GM23338 (cell line): ENCODE results near the gene BAG3. TPM values are rescaled to one million over a fixed set of nuclear protein-coding genes. Genes with fewer than 3 reads are reported as not detected.

Source experiments
- ATAC-seq: fragments of 200-7000 bp; cut with Tn5 transposase; 3 replicates; pipeline ENCODE4 v1.9.1; 2020
- DNase-seq: peaks from one replicate; pipeline ENCODE4 v3.0.0-alpha.2; 2015; ENCODE audit warnings: low spot score
- H2AFZ ChIP-seq: fragments of 200-600 bp; sonication (generic); 2 replicates; pipeline ENCODE4 v1.8.0; 2016; ENCODE audit warnings: antibody characterized with exemption, mild to moderate bottlenecking, moderate library complexity
- H3F3A ChIP-seq: fragments of 200-600 bp; sonication (generic); replicated peaks from 2 replicates; pipeline ENCODE4 v1.8.0; 2017; ENCODE audit warnings: antibody characterized with exemption, mixed run types, low read depth
- H3K27ac ChIP-seq: fragments of 200-600 bp; sonication (generic); 2 replicates; pipeline ENCODE4 v1.6.1; 2016; ENCODE audit warnings: low read depth
- H3K27me3 ChIP-seq: fragments of 200-600 bp; sonication (generic); 2 replicates; pipeline ENCODE4 v1.8.0; 2016; ENCODE audit warnings: mild to moderate bottlenecking, mixed run types, moderate library complexity; ENCODE audit not compliant: insufficient read depth
- H3K36me3 ChIP-seq: fragments of 200-600 bp; sonication (generic); 2 replicates; pipeline ENCODE4 v1.8.0; 2016; ENCODE audit warnings: mild to moderate bottlenecking; ENCODE audit not compliant: insufficient read depth
- H3K4me1 ChIP-seq: fragments of 200-600 bp; sonication (generic); 2 replicates; pipeline ENCODE4 v1.8.0; 2016; ENCODE audit warnings: mild to moderate bottlenecking, moderate library complexity; ENCODE audit not compliant: insufficient read depth
- H3K4me2 ChIP-seq: fragments of 200-600 bp; sonication (generic); 2 replicates; pipeline ENCODE4 v1.7.1; 2017; ENCODE audit warnings: mixed run types
- H3K4me3 ChIP-seq: fragments of 200-600 bp; sonication (generic); 2 replicates; pipeline ENCODE4 v1.6.1; 2016; ENCODE audit warnings: mixed run types
- H3K79me2 ChIP-seq: fragments of 200-600 bp; sonication (generic); replicated peaks from 2 replicates; pipeline ENCODE4 v1.8.0; 2017; ENCODE audit warnings: mild to moderate bottlenecking; ENCODE audit not compliant: insufficient read depth
- H3K9me2 ChIP-seq: fragments of 200-600 bp; sonication (generic); 2 replicates; pipeline ENCODE4 v1.8.0; 2017; ENCODE audit not compliant: insufficient read depth
- H4K20me1 ChIP-seq: fragments of 200-600 bp; sonication (generic); replicated peaks from 2 replicates; pipeline ENCODE4 v1.8.0; 2017; ENCODE audit warnings: mild to moderate bottlenecking; ENCODE audit not compliant: insufficient read depth
- H3K27ac Mint-ChIP-seq: 2 replicates; pipeline ENCODE4 v1.8.0; 2020; ENCODE audit warnings: inconsistent platforms, mild to moderate bottlenecking, moderate library complexity, mixed read lengths
- H3K27me3 Mint-ChIP-seq: 3 replicates; pipeline ENCODE4 v1.8.0; 2022; ENCODE audit warnings: low read depth, mild to moderate bottlenecking, moderate library complexity, mixed read lengths, inconsistent platforms; ENCODE audit not compliant: insufficient read depth, poor library complexity
- H3K36me3 Mint-ChIP-seq: 3 replicates; pipeline ENCODE4 v1.8.0; 2021; ENCODE audit warnings: low read depth, mild to moderate bottlenecking, inconsistent platforms, moderate library complexity, mixed read lengths
- H3K4me1 Mint-ChIP-seq: 3 replicates; pipeline ENCODE4 v1.8.0; 2020; ENCODE audit warnings: mild to moderate bottlenecking, inconsistent platforms, mixed read lengths
- H3K4me3 Mint-ChIP-seq: 3 replicates; pipeline ENCODE4 v1.8.0; 2021; ENCODE audit warnings: moderate library complexity, mild to moderate bottlenecking, inconsistent platforms, mixed read lengths
- H3K9me3 Mint-ChIP-seq: 3 replicates; pipeline ENCODE4 v1.8.0; 2020; ENCODE audit warnings: moderate library complexity, mild to moderate bottlenecking, inconsistent platforms, mixed read lengths
- CREB1 ChIP-seq: fragments of 250-450 bp; sonication (Bioruptor Pico); IDR thresholded peaks from 2 replicates; pipeline ENCODE4 v1.5.0; 2020; ENCODE audit warnings: low read depth, mild to moderate bottlenecking, moderate library complexity
- CTCF ChIP-seq, 2 experiments: fragments of 200-600 bp in 1 of 2; sonication (generic) in 1 of 2; conservative IDR thresholded peaks; 2 replicates each; pipeline versions ENCODE4 v1.5.1 to v1.6.1; 2016 to 2017; ENCODE audit warnings: antibody characterized with exemption in 2 of 2, low read depth in 2 of 2, mild to moderate bottlenecking in 2 of 2, moderate library complexity in 1 of 2
- ETS1 ChIP-seq: IDR thresholded peaks from 2 replicates; pipeline ENCODE4 v1.6.1; 2016; ENCODE audit warnings: antibody characterized with exemption
- EZH2 ChIP-seq: fragments of 200-600 bp; sonication (generic); IDR thresholded peaks from one replicate; pipeline ENCODE4 v1.8.0; 2017; ENCODE audit warnings: antibody characterized with exemption, mild to moderate bottlenecking, low read depth; ENCODE audit not compliant: unreplicated experiment
- JUNB ChIP-seq: IDR thresholded peaks from one replicate; pipeline ENCODE4 v1.6.1; 2016; ENCODE audit warnings: antibody characterized with exemption; ENCODE audit not compliant: unreplicated experiment
- NANOG ChIP-seq: IDR thresholded peaks from 2 replicates; pipeline ENCODE4 v1.6.1; 2016; ENCODE audit warnings: antibody characterized with exemption, borderline replicate concordance
- POLR2AphosphoS5 ChIP-seq: IDR thresholded peaks from 2 replicates; pipeline ENCODE4 v1.6.1; 2016; ENCODE audit warnings: antibody characterized with exemption, low read depth
- STAT1 ChIP-seq: IDR thresholded peaks from one replicate; pipeline ENCODE4 v1.6.1; 2016; ENCODE audit warnings: antibody characterized with exemption; ENCODE audit not compliant: unreplicated experiment
- ZNF114 ChIP-seq: fragments of 250-450 bp; sonication (Bioruptor Pico); IDR thresholded peaks from 2 replicates; pipeline ENCODE4 v1.5.0; 2020; ENCODE audit warnings: mild to moderate bottlenecking, moderate library complexity
- ZNF331 ChIP-seq: fragments of 250-450 bp; sonication (Bioruptor Pico); IDR thresholded peaks from 2 replicates; pipeline ENCODE4 v1.5.0; 2020; ENCODE audit warnings: low read depth, mild to moderate bottlenecking, moderate library complexity
- ZNF462 ChIP-seq: fragments of 250-450 bp; sonication (Bioruptor Pico); IDR thresholded peaks from 2 replicates; pipeline ENCODE4 v1.5.0; 2020; ENCODE audit warnings: mild to moderate bottlenecking, moderate library complexity
- polyA plus RNA-seq: library from polyadenylated mRNA; unstranded; fragments of >200 nt; fragmentation: Nextera tagmentation; extraction: Ambion mirVana; gene quantifications from 2 replicates; pipeline ENCODE4 v1.2.1, GENCODE V29; 2016
- total RNA-seq: library from RNA; depleted of rRNA; stranded (reverse); fragments of >200 nt; shearing (Covaris generic); gene quantifications from 2 replicates; pipeline ENCODE4 v1.2.3, GENCODE V29; 2014

The BAG3 gene
- total and polyA plus RNA-seq, 2 experiments from 2014 or later: 8.2 to 8.4 TPM

- Mint-ChIP-seq H3K27ac (no peak overlapping the region), H3K9me3 (peaks cover 13% of the 10 kb centered on the region), H3K4me3 (no peak overlapping the region), H3K4me1 (peaks cover 17% of the 10 kb centered on the region), H3K36me3 (no peaks in the 10 kb centered on the region; the same call in 2 of the 3 replicates), H3K27me3 (peaks cover 2% of the 10 kb centered on the region)
- Histone ChIP-seq H3K36me3 (no peaks in the 10 kb centered on the region), H3K4me3 (no peak overlapping the region), H4K20me1 (no peaks in the 10 kb centered on the region), H3K9me2 (0 out of 2 replicates have a peak, but pooled peaks cover 4% of the 10 kb centered on the region), H3K4me2 (no peak overlapping the region), H2AFZ (no peak overlapping the region), H3K27ac (no peak overlapping the region), H3F3A (peaks cover 6% of the 10 kb centered on the region), H3K4me1 (peaks cover 7% of the 10 kb centered on the region), H3K79me2 (no peaks in the 10 kb centered on the region), H3K27me3 (no peaks in the 10 kb centered on the region)
- DNase-seq (no peak), ATAC-seq (no peak)
- no peak for TF ChIP-seq STAT1
- no peak for TF ChIP-seq ZNF114 (CRISPR knock-in tag)
Observed at GRCh38 chr10:119693262-119693957, 42.2 kb downstream of the BAG3 start.

- H3K9me3 Mint-ChIP-seq: peaks cover 13% of the 10 kb centered on the region
- H3K4me2 ChIP-seq: no peak overlapping the region
- H3K36me3 Mint-ChIP-seq: no peaks in the 10 kb centered on the region; the same call in 2 of the 3 replicates
- H3K4me1 ChIP-seq: no peaks in the 10 kb centered on the region
- no peaks in the 10 kb centered on the region for H4K20me1 ChIP-seq
- H3K79me2 ChIP-seq: no peaks in the 10 kb centered on the region
- DNase-seq (no peak), ATAC-seq (no peak)
- H3K27me3 ChIP-seq: no peaks in the 10 kb centered on the region
- H3K4me1 Mint-ChIP-seq: peaks cover 7% of the 10 kb centered on the region
- no peak overlapping the region for H2AFZ ChIP-seq
- no peaks in the 10 kb centered on the region for H3F3A ChIP-seq
- H3K4me3 ChIP-seq: no peak overlapping the region
- H3K27ac ChIP-seq: no peak overlapping the region
- 0 out of 2 replicates have a peak, but pooled peaks cover 4% of the 10 kb centered on the region for H3K9me2 ChIP-seq
- H3K4me3 Mint-ChIP-seq: no peak overlapping the region
- no peak overlapping the region for H3K27ac Mint-ChIP-seq
- no peaks in the 10 kb centered on the region for H3K36me3 ChIP-seq
- no peaks in the 10 kb centered on the region for H3K27me3 Mint-ChIP-seq
- no peak for TF ChIP-seq NANOG
- TF ChIP-seq ZNF331 (CRISPR knock-in tag): no peak
- no peak for TF ChIP-seq EZH2
- no peak for TF ChIP-seq ZNF114 (CRISPR knock-in tag)
- TF ChIP-seq CTCF (conservative IDR thresholded peaks at IDR 0.05; ENCODE audit: low read depth in 2 of 2): no peak
- TF ChIP-seq POLR2AphosphoS5: no peak
- TF ChIP-seq STAT1: no peak
- no peak for TF ChIP-seq JUNB
- TF ChIP-seq ZNF462: no peak
- no peak for TF ChIP-seq ETS1
- no peak for TF ChIP-seq CREB1
Observed at GRCh38 chr10:119694608-119695007, 43.4 kb downstream of the BAG3 start.
